Limb (tissue), 2 donors: ENCODE measurements around the gene HPSE.
"Not testable (repeated sequence)": the region's sequence is repeated elsewhere in the genome, so short reads cannot be mapped to it uniquely, and the experiment has no call there.

Source experiments
- DNase-seq, 2 donors: peaks; one replicate each; pipeline ENCODE4 v3.0.0-alpha.2; 2016; ENCODE audit errors: extremely low spot score in 2 of 2

HPSE gene

GRCh38 chr4:83335701-83336100 is 1.1 kb upstream of the HPSE start:
- no peak for DNase-seq

- no peak for DNase-seq
These were observed 2.7 kb downstream of the HPSE start for GRCh38 chr4:83331956-83332355.

- DNase-seq = no peak
These were observed 5.0 kb downstream of the HPSE start for GRCh38 chr4:83329521-83330110.

- DNase-seq = no peak
These were observed 6.0 kb downstream of the HPSE start for GRCh38 chr4:83328521-83329187.

- no peak for DNase-seq
These were observed 8.1 kb downstream of the HPSE start for GRCh38 chr4:83326546-83326945.

GRCh38 chr4:83325306-83325705 is 9.3 kb downstream of the HPSE start:
- DNase-seq = not testable (repeated sequence)

- DNase-seq = no peak
These were observed 11.5 kb downstream of the HPSE start for GRCh38 chr4:83323136-83323535.

- DNase-seq = no peak
These were observed 14.1 kb downstream of the HPSE start for GRCh38 chr4:83320548-83320947.

- no peak for DNase-seq
These were observed 16.0 kb downstream of the HPSE start for GRCh38 chr4:83318666-83319065.

GRCh38 chr4:83317671-83318070 is 17.0 kb downstream of the HPSE start:
- no peak for DNase-seq

- DNase-seq = no peak
These were observed 18.0 kb downstream of the HPSE start for GRCh38 chr4:83316459-83317165.

- DNase-seq = no peak
These were observed 19.2 kb downstream of the HPSE start for GRCh38 chr4:83315341-83315870.

- no peak for DNase-seq
These were observed 26.0 kb downstream of the HPSE start for GRCh38 chr4:83308672-83309071.

GRCh38 chr4:83307920-83308319 is 26.7 kb downstream of the HPSE start:
- DNase-seq = no peak

- no peak for DNase-seq
These were observed 29.5 kb downstream of the HPSE start for GRCh38 chr4:83305187-83305586.

- no peak for DNase-seq
These were observed 36.9 kb downstream of the HPSE start for GRCh38 chr4:83297548-83298260.

- no peak for DNase-seq
These were observed 41.2 kb downstream of the HPSE start for GRCh38 chr4:83293305-83294046.

GRCh38 chr4:83290059-83290774 is 44.4 kb downstream of the HPSE start:
- not testable (repeated sequence) for DNase-seq

- DNase-seq = not testable (repeated sequence)
These were observed 46.3 kb downstream of the HPSE start for GRCh38 chr4:83288381-83288780.

GRCh38 chr4:83285055-83285407 is 49.6 kb downstream of the HPSE start:
- peak in 1 of 2 donors; percentile 29 for DNase-seq
